ENCODE data around the gene ZSWIM4. TPM values are rescaled to one million over a fixed set of nuclear protein-coding genes. Genes with fewer than 3 reads are reported as not detected.

ZSWIM4 gene
- total RNA-seq, 1 donor from 2014 or later = 2.6 TPM

- no peak overlapping the region for H3K27ac ChIP-seq (replicated peaks)
- DNase-seq = no peak
- no peak overlapping the region for H3K4me3 ChIP-seq
- no peaks in the 10 kb centered on the region for H3K27me3 ChIP-seq (ENCODE audit: low read depth)
- no peaks in the 10 kb centered on the region for H3K4me1 ChIP-seq
- no peaks in the 10 kb centered on the region for H3K9me3 ChIP-seq (replicated peaks)
- intact Hi-C loops (cut with micrococcal nuclease) = no loop called here
- no peak for TF ChIP-seq CTCF (IDR thresholded peaks at IDR 0.05; ENCODE audit: borderline replicate concordance)
- peaks cover 99% of the 10 kb centered on the region for H3K36me3 ChIP-seq
Measured at GRCh38 chr19:13757805-13758772, 37.2 kb upstream of the ZSWIM4 start.

- intact Hi-C loops (cut with micrococcal nuclease) = no loop called here
- H3K27ac ChIP-seq (replicated peaks) = no peak overlapping the region
- TF ChIP-seq CTCF (IDR thresholded peaks at IDR 0.05; ENCODE audit: borderline replicate concordance) = no peak
- no peak overlapping the region for H3K4me3 ChIP-seq
- no peaks in the 10 kb centered on the region for H3K27me3 ChIP-seq (ENCODE audit: low read depth)
- H3K9me3 ChIP-seq (replicated peaks) = no peaks in the 10 kb centered on the region
- DNase-seq = no peak
- peaks cover 4% of the 10 kb centered on the region for H3K4me1 ChIP-seq
- H3K36me3 ChIP-seq = peaks cover 93% of the 10 kb centered on the region
Measured at GRCh38 chr19:13758795-13759194, 36.4 kb upstream of the ZSWIM4 start.

- H3K4me3 ChIP-seq = no peak overlapping the region
- no peaks in the 10 kb centered on the region for H3K27me3 ChIP-seq (ENCODE audit: low read depth)
- H3K9me3 ChIP-seq (replicated peaks) = no peaks in the 10 kb centered on the region
- intact Hi-C loops (cut with micrococcal nuclease) = no loop called here
- no peak overlapping the region for H3K27ac ChIP-seq (replicated peaks)
- TF ChIP-seq CTCF (IDR thresholded peaks at IDR 0.05; ENCODE audit: borderline replicate concordance) = no peak
- no peak for DNase-seq
- H3K36me3 ChIP-seq = peaks cover 70% of the 10 kb centered on the region
- H3K4me1 ChIP-seq = peaks cover 22% of the 10 kb centered on the region
Measured at GRCh38 chr19:13761423-13761822, 33.8 kb upstream of the ZSWIM4 start.

GRCh38 chr19:13762635-13763235 lies 32.5 kb upstream of the ZSWIM4 start:
- TF ChIP-seq CTCF (IDR thresholded peaks at IDR 0.05; ENCODE audit: borderline replicate concordance) = no peak
- Histone ChIP-seq H3K36me3 (peaks cover 57% of the 10 kb centered on the region), H3K4me1 (peaks cover 22% of the 10 kb centered on the region), H3K27me3 (ENCODE audit: low read depth) (no peaks in the 10 kb centered on the region), H3K9me3 (replicated peaks) (no peaks in the 10 kb centered on the region), H3K4me3 (no peak overlapping the region), H3K27ac (replicated peaks) (no peak overlapping the region)
- DNase-seq = no peak
- intact Hi-C loops (cut with micrococcal nuclease) = no loop called here

- no peaks in the 10 kb centered on the region for H3K27me3 ChIP-seq (ENCODE audit: low read depth)
- H3K27ac ChIP-seq (replicated peaks) = no peak overlapping the region
- intact Hi-C loops (cut with micrococcal nuclease) = no loop called here
- H3K4me1 ChIP-seq = peaks cover 22% of the 10 kb centered on the region
- no peak for DNase-seq
- no peak for TF ChIP-seq CTCF (IDR thresholded peaks at IDR 0.05; ENCODE audit: borderline replicate concordance)
- peaks cover 55% of the 10 kb centered on the region for H3K36me3 ChIP-seq
- no peaks in the 10 kb centered on the region for H3K9me3 ChIP-seq (replicated peaks)
- no peak overlapping the region for H3K4me3 ChIP-seq
Measured at GRCh38 chr19:13763265-13763664, 32.0 kb upstream of the ZSWIM4 start.

All from left ventricle myocardium inferior (tissue), 1 donor.